ENCODE measurements around the gene CLIP1.

DNA sequence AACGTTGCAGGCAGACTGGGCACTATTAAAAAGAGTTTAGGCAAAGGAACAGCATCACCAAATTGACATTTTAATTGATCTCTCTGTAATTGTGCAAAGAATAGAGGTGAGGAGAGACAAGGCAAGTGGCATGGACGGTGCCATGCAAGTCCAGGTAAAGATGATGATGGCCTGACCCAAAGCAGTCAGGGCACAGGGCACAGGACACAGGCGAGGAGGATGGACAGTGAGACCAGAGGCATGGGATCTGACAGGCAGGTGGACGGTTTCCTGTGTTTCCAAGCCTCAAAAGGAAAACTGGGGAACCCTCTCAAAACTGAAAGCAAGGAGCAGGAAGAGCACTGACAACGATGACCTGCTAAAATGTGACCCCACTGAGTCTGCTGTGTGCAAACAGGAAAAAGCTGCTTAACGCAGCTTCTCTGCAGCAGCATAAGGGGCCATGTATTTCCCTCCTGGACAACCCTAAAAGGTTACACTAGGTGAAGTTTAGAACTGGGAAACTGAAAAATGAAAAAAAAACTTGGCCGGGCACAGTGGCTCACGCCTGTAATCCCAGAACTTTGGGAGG is 50.9 kb downstream of the CLIP1 start:
- TF ChIP-seq, protein P1, sequence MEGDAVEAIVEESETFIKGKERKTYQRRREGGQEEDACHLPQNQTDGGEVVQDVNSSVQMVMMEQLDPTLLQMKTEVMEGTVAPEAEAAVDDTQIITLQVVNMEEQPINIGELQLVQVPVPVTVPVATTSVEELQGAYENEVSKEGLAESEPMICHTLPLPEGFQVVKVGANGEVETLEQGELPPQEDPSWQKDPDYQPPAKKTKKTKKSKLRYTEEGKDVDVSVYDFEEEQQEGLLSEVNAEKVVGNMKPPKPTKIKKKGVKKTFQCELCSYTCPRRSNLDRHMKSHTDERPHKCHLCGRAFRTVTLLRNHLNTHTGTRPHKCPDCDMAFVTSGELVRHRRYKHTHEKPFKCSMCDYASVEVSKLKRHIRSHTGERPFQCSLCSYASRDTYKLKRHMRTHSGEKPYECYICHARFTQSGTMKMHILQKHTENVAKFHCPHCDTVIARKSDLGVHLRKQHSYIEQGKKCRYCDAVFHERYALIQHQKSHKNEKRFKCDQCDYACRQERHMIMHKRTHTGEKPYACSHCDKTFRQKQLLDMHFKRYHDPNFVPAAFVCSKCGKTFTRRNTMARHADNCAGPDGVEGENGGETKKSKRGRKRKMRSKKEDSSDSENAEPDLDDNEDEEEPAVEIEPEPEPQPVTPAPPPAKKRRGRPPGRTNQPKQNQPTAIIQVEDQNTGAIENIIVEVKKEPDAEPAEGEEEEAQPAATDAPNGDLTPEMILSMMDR (IDR thresholded peaks at IDR 0.05; ENCODE audit: borderline replicate concordance, extremely low read depth, low read length, poor library complexity, severe bottlenecking), result no peak
- no peak for TF ChIP-seq EZH2 (IDR thresholded peaks at IDR 0.05; ENCODE audit: borderline replicate concordance, low read depth, low read length, severe bottlenecking)
